Esophagus squamous epithelium (tissue), 4 donors: ENCODE measurements around the gene TMEM61.

ENCODE experiments used
- POLR2A ChIP-seq, 4 donors: fragments of 450-650 bp; IDR thresholded peaks; one replicate each; pipeline ENCODE4 v1.6.1; 2017; ENCODE audit warnings: antibody characterized with exemption in 4 of 4, mild to moderate bottlenecking in 4 of 4, moderate library complexity in 3 of 4
- TF ChIP-seq, protein P1 (sequence below), 6 experiments: fragments of 450-650 bp in 4 of 6; fragments of 200-600 bp in 2 of 6; sonication (generic) in 2 of 6; IDR thresholded peaks; one replicate each; pipeline ENCODE4 v1.5.1; 2016 to 2019; ENCODE audit warnings: antibody characterized with exemption in 6 of 6, mild to moderate bottlenecking in 4 of 6, moderate library complexity in 4 of 6

DNA sequence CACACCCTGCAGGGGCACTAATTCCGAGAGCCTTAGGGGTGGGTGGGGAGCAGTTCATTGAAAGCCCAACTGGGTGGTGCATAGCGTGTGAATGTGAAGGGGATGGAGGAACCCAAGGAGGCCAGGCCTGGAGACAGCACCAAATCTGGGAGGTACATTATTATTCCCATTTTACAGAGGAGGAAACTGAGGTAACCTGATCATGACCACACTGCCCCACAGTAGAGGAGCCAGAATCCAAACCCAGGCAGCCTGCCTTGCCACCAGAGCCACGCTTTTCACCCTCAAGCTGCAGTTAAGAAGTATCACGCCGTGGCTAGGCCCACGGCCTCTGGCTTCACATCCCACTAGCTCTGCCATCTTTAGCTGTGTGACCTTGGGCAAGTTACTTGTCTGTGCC, 17.7 kb downstream of the TMEM61 start:
- TF ChIP-seq, protein P1, sequence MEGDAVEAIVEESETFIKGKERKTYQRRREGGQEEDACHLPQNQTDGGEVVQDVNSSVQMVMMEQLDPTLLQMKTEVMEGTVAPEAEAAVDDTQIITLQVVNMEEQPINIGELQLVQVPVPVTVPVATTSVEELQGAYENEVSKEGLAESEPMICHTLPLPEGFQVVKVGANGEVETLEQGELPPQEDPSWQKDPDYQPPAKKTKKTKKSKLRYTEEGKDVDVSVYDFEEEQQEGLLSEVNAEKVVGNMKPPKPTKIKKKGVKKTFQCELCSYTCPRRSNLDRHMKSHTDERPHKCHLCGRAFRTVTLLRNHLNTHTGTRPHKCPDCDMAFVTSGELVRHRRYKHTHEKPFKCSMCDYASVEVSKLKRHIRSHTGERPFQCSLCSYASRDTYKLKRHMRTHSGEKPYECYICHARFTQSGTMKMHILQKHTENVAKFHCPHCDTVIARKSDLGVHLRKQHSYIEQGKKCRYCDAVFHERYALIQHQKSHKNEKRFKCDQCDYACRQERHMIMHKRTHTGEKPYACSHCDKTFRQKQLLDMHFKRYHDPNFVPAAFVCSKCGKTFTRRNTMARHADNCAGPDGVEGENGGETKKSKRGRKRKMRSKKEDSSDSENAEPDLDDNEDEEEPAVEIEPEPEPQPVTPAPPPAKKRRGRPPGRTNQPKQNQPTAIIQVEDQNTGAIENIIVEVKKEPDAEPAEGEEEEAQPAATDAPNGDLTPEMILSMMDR (IDR thresholded peaks at IDR 0.05): no peak
- no peak for TF ChIP-seq POLR2A (IDR thresholded peaks at IDR 0.05)
